Lower lobe of right lung (tissue), 2 donors: Measurements from ENCODE around the gene HOGA1. TPM values are rescaled to one million over a fixed set of nuclear protein-coding genes. Genes with fewer than 3 reads are reported as not detected.
A peak's percentile ranks its signal among the peaks of the same experiment; 100 is the strongest.
"Not testable (repeated sequence)": the region's sequence is repeated elsewhere in the genome, so short reads cannot be mapped to it uniquely, and the experiment has no call there.

ENCODE experiments used
- ATAC-seq, 2 donors: fragments of 200-7000 bp; cut with Tn5 transposase; one replicate each; pipeline ENCODE4 v1.9.1; 2020 to 2022; ENCODE audit warnings: mild to moderate bottlenecking in 2 of 2, moderate library complexity in 2 of 2
- DNase-seq: peaks from one replicate; pipeline ENCODE4 v3.0.0-alpha.2; 2020
- H3K27ac ChIP-seq: fragments of 200-600 bp; one replicate; pipeline ENCODE4 v1.8.0; 2022
- H3K27me3 ChIP-seq: fragments of 200-600 bp; one replicate; pipeline ENCODE4 v1.8.0; 2022; ENCODE audit warnings: low read depth
- H3K36me3 ChIP-seq: fragments of 200-600 bp; one replicate; pipeline ENCODE4 v1.8.0; 2022; ENCODE audit warnings: mild to moderate bottlenecking
- H3K4me1 ChIP-seq: fragments of 200-600 bp; one replicate; pipeline ENCODE4 v1.8.0; 2022
- H3K4me3 ChIP-seq: fragments of 200-600 bp; one replicate; pipeline ENCODE4 v1.8.0; 2022; ENCODE audit warnings: mild to moderate bottlenecking
- H3K9me3 ChIP-seq: fragments of 200-600 bp; one replicate; pipeline ENCODE4 v1.8.0; 2022
- CTCF ChIP-seq: fragments of 200-600 bp; IDR thresholded peaks from one replicate; pipeline ENCODE4 v1.8.0; 2022; ENCODE audit warnings: antibody characterized with exemption, mild to moderate bottlenecking
- intact Hi-C: fragments of 100-400 bp; cut with DNase I; formaldehyde crosslinking; loops from one replicate; pipeline ENCODE4 v1.11.0; 2022
- total RNA-seq: library from RNA; stranded (reverse); fragmentation: NEBNext Ultra II Directional; extraction: Animal tissue kit (Norgen Biotek cat#: 25700); gene quantifications from one replicate; pipeline ENCODE4 v1.2.1, GENCODE V29; 2021
- donor health status: DM: no; HTN: yes; CAD: no; lungs with severe emphysema.

Gene HOGA1
- total RNA-seq, 1 donor from 2014 or later: 1.1 TPM

GRCh38 chr10:97574374-97575126, 9.6 kb upstream of the HOGA1 start:
- Histone ChIP-seq H3K9me3 (no peaks in the 10 kb centered on the region), H3K27me3 (no peaks in the 10 kb centered on the region), H3K4me1 (peaks cover 9% of the 10 kb centered on the region), H3K27ac (peak overlapping the region; percentile 12), H3K4me3 (no peak overlapping the region), H3K36me3 (peaks cover 22% of the 10 kb centered on the region)
- intact Hi-C loops: no loop called here
- TF ChIP-seq CTCF: no peak
- peak; percentile 74 to 78 for ATAC-seq
- DNase-seq: peak; percentile 75

- ATAC-seq: no peak
- intact Hi-C loops: no loop called here
Observed at GRCh38 chr10:97575127-97575668, 9.0 kb upstream of the HOGA1 start.

GRCh38 chr10:97576487-97576886, 7.7 kb upstream of the HOGA1 start:
- H3K9me3 ChIP-seq, H3K27ac ChIP-seq, H3K27me3 ChIP-seq, ATAC-seq, H3K4me1 ChIP-seq, H3K36me3 ChIP-seq, H3K4me3 ChIP-seq, DNase-seq, intact Hi-C loops: not testable (repeated sequence)

More at GRCh38 chr10:97575127-97575668, 9.0 kb upstream of the HOGA1 start:
- Histone ChIP-seq H3K36me3 (peaks cover 16% of the 10 kb centered on the region), H3K27me3 (no peaks in the 10 kb centered on the region), H3K9me3 (no peaks in the 10 kb centered on the region), H3K4me3 (no peak overlapping the region), H3K4me1 (peaks cover 9% of the 10 kb centered on the region), H3K27ac (peak overlapping the region; percentile 12)
- DNase-seq: no peak
- TF ChIP-seq CTCF: no peak

- TF ChIP-seq CTCF: no peak
- Histone ChIP-seq H3K4me3 (no peak overlapping the region), H3K36me3 (no peaks in the 10 kb centered on the region), H3K4me1 (peaks cover under 1% of the 10 kb centered on the region), H3K9me3 (no peaks in the 10 kb centered on the region), H3K27me3 (no peaks in the 10 kb centered on the region), H3K27ac (no peak overlapping the region)
- intact Hi-C loops: no loop called here
- DNase-seq (no peak), ATAC-seq (no peak)
Observed at GRCh38 chr10:97577701-97578100, 6.5 kb upstream of the HOGA1 start.

- Histone ChIP-seq H3K9me3 (no peaks in the 10 kb centered on the region), H3K36me3 (no peaks in the 10 kb centered on the region), H3K4me1 (no peaks in the 10 kb centered on the region), H3K27me3 (no peaks in the 10 kb centered on the region), H3K27ac (no peak overlapping the region), H3K4me3 (no peak overlapping the region)
- no peak for TF ChIP-seq CTCF
- DNase-seq (no peak), ATAC-seq (no peak)
- intact Hi-C loops: no loop called here
Observed at GRCh38 chr10:97578171-97578844, 5.9 kb upstream of the HOGA1 start.
